Spleen (tissue), 7 donors: Measurements from ENCODE around the gene ANKDD1A.

Experiments used
- CTCF ChIP-seq, 11 experiments: fragments of 200-600 bp in 7 of 11; fragments of 450-650 bp in 4 of 11; sonication (generic) in 4 of 11; IDR thresholded peaks in 8 of 11; conservative IDR thresholded peaks in 3 of 11; 1 replicate in 7 of 11; 2 replicates in 4 of 11; pipeline versions ENCODE4 v1.4.0 to v1.8.0; 2016 to 2021; ENCODE audit warnings: antibody characterized with exemption in 11 of 11, inconsistent platforms in 4 of 11, mild to moderate bottlenecking in 1 of 11
- POLR2A ChIP-seq, 3 donors: fragments of 450-650 bp; IDR thresholded peaks; one replicate each; pipeline ENCODE4 v1.5.1; 2017; ENCODE audit warnings: antibody characterized with exemption in 3 of 3, mild to moderate bottlenecking in 1 of 3
- POLR2AphosphoS5 ChIP-seq, 3 donors: sonication (generic); formaldehyde crosslinking; IDR thresholded peaks; one replicate each; pipeline ENCODE4 v1.5.1; 2017; ENCODE audit warnings: antibody characterized with exemption in 3 of 3
- donor health status: DM: no; HTN: no; CAD: no; lungs with moderate emphysema.
- donor health status: DM: no; HTN: no; CAD: no.
- donor health status: DM: no; HTN: no; CAD: no.

- TF ChIP-seq POLR2AphosphoS5 (IDR thresholded peaks at IDR 0.05) (peak in 1 of 3 donors; percentile 25), POLR2A (IDR thresholded peaks at IDR 0.05) (no peak), CTCF (IDR thresholded peaks at IDR 0.05 in 8 of 11, conservative IDR thresholded peaks at IDR 0.05 in 3 of 11) (no peak)
Measured at GRCh38 chr15:64926661-64927060, 15.0 kb downstream of the ANKDD1A start.
